Spinal cord (tissue), 10 donors: ENCODE results near the gene ZFYVE28. TPM values are rescaled to one million over a fixed set of nuclear protein-coding genes. Genes with fewer than 3 reads are reported as not detected.

Experiments used
- DNase-seq, 6 donors: peaks; one replicate each; pipeline versions ENCODE4 v3.0.0 to v3.0.0-alpha.2; 2013 to 2015; ENCODE audit warnings: low spot score in 6 of 6, low read depth in 4 of 6
- H3K27ac ChIP-seq: one replicate; pipeline ENCODE4 v1.5.1; 2013; ENCODE audit warnings: low read depth, low read length, control low read depth
- H3K27me3 ChIP-seq: one replicate; pipeline ENCODE4 v1.6.1; 2013; ENCODE audit warnings: low read length; ENCODE audit not compliant: control insufficient read depth, insufficient read depth
- H3K36me3 ChIP-seq: one replicate; pipeline ENCODE4 v1.6.1; 2013; ENCODE audit warnings: low read length; ENCODE audit not compliant: control insufficient read depth, insufficient read depth
- H3K4me1 ChIP-seq: one replicate; pipeline ENCODE4 v1.6.1; 2013; ENCODE audit warnings: low read length; ENCODE audit not compliant: control insufficient read depth, insufficient read depth
- H3K4me3 ChIP-seq: one replicate; pipeline ENCODE4 v1.5.1; 2013; ENCODE audit warnings: low read depth, low read length, control low read depth
- H3K9me3 ChIP-seq: one replicate; pipeline ENCODE4 v1.6.1; 2013; ENCODE audit warnings: low read length; ENCODE audit not compliant: control insufficient read depth, insufficient read depth
- WGBS: methylation state at CpG from one replicate; pipeline ENCODE4 v1.1.5; 2013; ENCODE audit warnings: missing lambda C conversion rate; ENCODE audit not compliant: insufficient coverage; 5-methylcytosine and 5-hydroxymethylcytosine counted together
- polyA plus RNA-seq, 2 donors: library from polyadenylated mRNA; unstranded; fragments of 120-200 nt; gene quantifications; one replicate each; pipeline ENCODE4 v1.2.1, GENCODE V29; 2013; ENCODE audit not compliant: insufficient read length in 2 of 2
- total RNA-seq, 2 donors: library from RNA; depleted of rRNA in 1 of 2; stranded (reverse); fragments of 120-200 nt in 1 of 2; fragments of >200 nt in 1 of 2; gene quantifications; one replicate each; pipeline versions ENCODE4 v1.2.3 to v1.2.4, GENCODE V29; 2013 to 2014
- donor health status: healthy.

The ZFYVE28 gene
- total and polyA plus RNA-seq, 4 donors, result 7.9 to 13.9 (median 9.8) TPM

DNA sequence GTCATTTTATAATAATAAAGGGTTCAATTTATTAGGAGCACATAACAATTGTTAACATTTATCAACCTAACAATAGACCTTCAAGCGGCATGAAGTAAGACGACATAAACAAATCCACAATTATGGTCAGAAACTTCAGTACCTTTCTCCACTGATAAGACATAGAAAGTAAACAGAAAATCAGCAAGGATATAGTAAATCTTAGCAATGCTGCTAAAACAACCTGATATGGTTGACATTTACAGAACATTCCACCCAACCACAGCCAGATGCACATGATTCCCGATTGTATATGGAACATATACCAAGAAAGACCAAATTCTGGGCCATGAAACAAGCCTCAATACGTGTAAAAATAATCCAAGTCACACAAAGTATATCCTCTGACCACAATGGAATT lies 71.3 kb downstream of the ZFYVE28 start:
- no peak for DNase-seq
- H3K27ac ChIP-seq, result no peak overlapping the region
- H3K4me1 ChIP-seq, result no peaks in the 10 kb centered on the region
- peaks cover 2% of the 10 kb centered on the region for H3K36me3 ChIP-seq
- no peaks in the 10 kb centered on the region for H3K27me3 ChIP-seq
- H3K9me3 ChIP-seq, result no peaks in the 10 kb centered on the region
- no CpG with 5 or more reads among the region's 4 CpGs for WGBS
- no peak overlapping the region for H3K4me3 ChIP-seq

GRCh38 chr4:2343476-2343875 lies 75.0 kb downstream of the ZFYVE28 start:
- H3K27ac ChIP-seq, result no peak overlapping the region
- no peak for DNase-seq
- no peaks in the 10 kb centered on the region for H3K27me3 ChIP-seq
- H3K36me3 ChIP-seq, result peaks cover 23% of the 10 kb centered on the region
- H3K4me1 ChIP-seq, result no peaks in the 10 kb centered on the region
- no peaks in the 10 kb centered on the region for H3K9me3 ChIP-seq
- WGBS, result 88% methylated on average over 2 of the region's 2 CpGs
- H3K4me3 ChIP-seq, result no peak overlapping the region

GRCh38 chr4:2341911-2342652 lies 76.4 kb downstream of the ZFYVE28 start:
- no peaks in the 10 kb centered on the region for H3K27me3 ChIP-seq
- no peak for DNase-seq
- H3K4me1 ChIP-seq, result no peaks in the 10 kb centered on the region
- H3K4me3 ChIP-seq, result no peak overlapping the region
- H3K27ac ChIP-seq, result no peak overlapping the region
- 86% methylated on average over 14 of the region's 16 CpGs for WGBS
- H3K36me3 ChIP-seq, result peaks cover 32% of the 10 kb centered on the region
- H3K9me3 ChIP-seq, result no peaks in the 10 kb centered on the region

DNA sequence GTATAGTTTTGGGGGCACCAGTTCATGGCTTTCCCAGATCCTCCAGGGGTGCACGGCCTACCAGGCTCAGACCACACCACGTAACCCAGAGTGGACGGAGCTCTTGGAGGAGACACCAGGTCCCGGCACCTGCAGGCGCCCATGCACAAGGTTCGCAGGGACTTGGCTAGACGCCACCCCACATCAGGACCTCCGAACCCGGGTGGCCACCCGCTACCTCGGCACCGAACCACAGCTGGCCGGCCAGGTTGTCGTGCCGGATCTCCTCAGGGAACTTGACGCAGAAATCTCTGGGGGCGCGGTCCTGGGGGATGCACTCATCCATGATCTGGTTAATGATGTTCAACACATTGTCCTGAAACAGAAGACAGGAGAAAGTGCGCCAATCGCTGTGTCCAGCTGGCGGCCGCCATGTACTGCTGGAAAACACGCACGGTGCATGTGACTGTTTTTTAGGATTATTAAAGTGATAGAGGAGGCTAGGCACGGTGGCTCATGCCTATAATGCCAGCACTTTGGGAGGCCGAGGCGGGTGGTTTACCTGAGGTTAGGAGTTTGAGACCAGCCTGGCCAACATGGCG lies 77.1 kb downstream of the ZFYVE28 start:
- Histone ChIP-seq H3K27ac (no peak overlapping the region), H3K27me3 (no peaks in the 10 kb centered on the region), H3K36me3 (peaks cover 37% of the 10 kb centered on the region), H3K4me1 (no peaks in the 10 kb centered on the region), H3K9me3 (no peaks in the 10 kb centered on the region), H3K4me3 (no peak overlapping the region)
- no peak for DNase-seq
- 90% methylated on average over 21 of the region's 28 CpGs for WGBS

DNA sequence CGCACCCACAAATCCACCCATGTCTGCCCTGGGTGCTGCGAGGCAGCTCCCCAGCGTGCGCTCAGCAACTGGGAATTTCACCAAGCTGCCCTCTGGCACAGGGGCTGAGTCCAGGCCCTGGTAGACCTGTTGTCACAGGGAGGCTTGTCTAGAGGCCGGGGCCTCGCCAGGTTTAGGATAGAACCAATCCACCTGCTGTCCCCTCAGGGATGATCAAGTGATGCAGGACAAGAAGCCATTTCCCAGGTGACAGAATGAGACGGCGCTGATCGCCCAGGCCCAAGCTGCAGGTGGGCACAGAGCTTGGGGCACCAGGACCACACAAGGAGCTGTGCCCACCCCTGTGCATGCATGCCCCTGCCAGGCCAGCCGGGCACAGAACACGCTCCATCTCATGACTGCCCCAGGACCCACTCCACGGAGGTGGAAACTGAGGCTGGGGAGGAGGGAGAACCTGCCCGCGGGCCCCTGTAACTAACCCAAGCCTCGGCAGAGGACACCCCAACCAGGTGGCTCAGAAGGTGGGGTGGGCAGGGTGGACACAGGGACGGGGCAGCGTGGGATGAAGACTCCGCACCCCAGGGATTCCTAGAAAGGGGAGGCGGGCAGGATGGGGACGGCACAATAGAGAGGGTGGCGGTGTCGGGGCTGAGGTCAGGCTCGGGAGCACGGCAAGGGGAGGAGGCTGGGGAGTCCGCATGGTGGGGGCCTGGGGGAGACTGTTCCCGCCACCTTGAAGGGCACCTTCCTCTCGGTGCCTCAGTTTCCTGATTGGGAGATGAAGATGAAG lies 78.0 kb downstream of the ZFYVE28 start:
- DNase-seq, result no peak
- Histone ChIP-seq H3K4me3 (no peak overlapping the region), H3K4me1 (no peaks in the 10 kb centered on the region), H3K27me3 (no peaks in the 10 kb centered on the region), H3K36me3 (peaks cover 41% of the 10 kb centered on the region), H3K9me3 (no peaks in the 10 kb centered on the region), H3K27ac (no peak overlapping the region)
- WGBS, result 89% methylated on average over 25 of the region's 27 CpGs

GRCh38 chr4:2339458-2340271 lies 78.8 kb downstream of the ZFYVE28 start:
- Histone ChIP-seq H3K4me1 (no peaks in the 10 kb centered on the region), H3K27ac (no peak overlapping the region), H3K4me3 (no peak overlapping the region), H3K27me3 (no peaks in the 10 kb centered on the region), H3K36me3 (peaks cover 45% of the 10 kb centered on the region), H3K9me3 (no peaks in the 10 kb centered on the region)
- WGBS, result 74% methylated on average over 22 of the region's 39 CpGs
- DNase-seq, result no peak

GRCh38 chr4:2338754-2339457 lies 79.5 kb downstream of the ZFYVE28 start:
- H3K27ac ChIP-seq, result no peak overlapping the region
- H3K27me3 ChIP-seq, result no peaks in the 10 kb centered on the region
- no peak for DNase-seq
- H3K36me3 ChIP-seq, result peaks cover 49% of the 10 kb centered on the region
- no peaks in the 10 kb centered on the region for H3K9me3 ChIP-seq
- no peaks in the 10 kb centered on the region for H3K4me1 ChIP-seq
- H3K4me3 ChIP-seq, result no peak overlapping the region
- 87% methylated on average over 25 of the region's 27 CpGs for WGBS

- no peak for DNase-seq
- Histone ChIP-seq H3K27me3 (no peaks in the 10 kb centered on the region), H3K9me3 (no peaks in the 10 kb centered on the region), H3K4me3 (no peak overlapping the region), H3K27ac (no peak overlapping the region), H3K4me1 (no peaks in the 10 kb centered on the region), H3K36me3 (peaks cover 50% of the 10 kb centered on the region)
- 95% methylated on average over 12 of the region's 13 CpGs for WGBS
Measured at GRCh38 chr4:2337896-2338295, 80.5 kb downstream of the ZFYVE28 start.
